ENCODE results near the gene STIP1.

The STIP1 gene

GRCh38 chr11:64185693-64186491, at the start of gene STIP1:
TSS of gene STIP1 (plus strand) at chr11:64186171. CDS start at chr11:64186262, 91 bp downstream.
- H3K4me3 ChIP-seq (replicated peaks in 1 of 2; ENCODE audit: low read depth in 2 of 2, low read length in 2 of 2): peak within 1 kb of the TSS; percentile 64 to 75
- peak; percentile 100 for DNase-seq (ENCODE audit: low read depth in 2 of 2)
- peak; percentile 53 for TF ChIP-seq CTCF (IDR thresholded peaks at IDR 0.05; ENCODE audit: low read depth, low read length)

GRCh38 chr11:64136765-64137441, 49.1 kb upstream of the STIP1 start:
- H3K4me3 ChIP-seq (replicated peaks in 1 of 2; ENCODE audit: low read depth in 2 of 2, low read length in 2 of 2): no peak overlapping the region
- no peak for DNase-seq (ENCODE audit: low read depth in 2 of 2)
- TF ChIP-seq CTCF (IDR thresholded peaks at IDR 0.05; ENCODE audit: low read depth, low read length): no peak

GRCh38 chr11:64138398-64138797, 47.6 kb upstream of the STIP1 start:
- no peak overlapping the region for H3K4me3 ChIP-seq (replicated peaks in 1 of 2; ENCODE audit: low read depth in 2 of 2, low read length in 2 of 2)
- no peak for DNase-seq (ENCODE audit: low read depth in 2 of 2)
- TF ChIP-seq CTCF (IDR thresholded peaks at IDR 0.05; ENCODE audit: low read depth, low read length): no peak

GRCh38 chr11:64139049-64139448, 46.9 kb upstream of the STIP1 start:
- H3K4me3 ChIP-seq (replicated peaks in 1 of 2; ENCODE audit: low read depth in 2 of 2, low read length in 2 of 2): no peak overlapping the region
- TF ChIP-seq CTCF (IDR thresholded peaks at IDR 0.05; ENCODE audit: low read depth, low read length): no peak
- DNase-seq (ENCODE audit: low read depth in 2 of 2): no peak

- DNase-seq (ENCODE audit: low read depth in 2 of 2): no peak
- H3K4me3 ChIP-seq (replicated peaks in 1 of 2; ENCODE audit: low read depth in 2 of 2, low read length in 2 of 2): no peak overlapping the region
- TF ChIP-seq CTCF (IDR thresholded peaks at IDR 0.05; ENCODE audit: low read depth, low read length): no peak
Measured at GRCh38 chr11:64140082-64140481, 45.9 kb upstream of the STIP1 start.

GRCh38 chr11:64141081-64141783, 44.7 kb upstream of the STIP1 start:
- H3K4me3 ChIP-seq (replicated peaks in 1 of 2; ENCODE audit: low read depth in 2 of 2, low read length in 2 of 2): no peak overlapping the region
- no peak for TF ChIP-seq CTCF (IDR thresholded peaks at IDR 0.05; ENCODE audit: low read depth, low read length)
- DNase-seq (ENCODE audit: low read depth in 2 of 2): no peak

Measured in cardiac fibroblast (primary cell).